Kidney capillary endothelial cell (primary cell): ENCODE data around the gene EVA1C.
"Not testable (repeated sequence)": the region's sequence is repeated elsewhere in the genome, so short reads cannot be mapped to it uniquely, and the experiment has no call there.

ENCODE experiments used
- DNase-seq: peaks from one replicate; pipeline ENCODE4 v3.0.0-alpha.2; 2018; ENCODE audit warnings: low spot score

Gene EVA1C

GRCh38 chr21:32462564-32462963 is 50.1 kb downstream of the EVA1C start:
- DNase-seq, result not testable (repeated sequence)

GRCh38 chr21:32463367-32463766 is 50.9 kb downstream of the EVA1C start:
- DNase-seq, result no peak

GRCh38 chr21:32463889-32464300 is 51.4 kb downstream of the EVA1C start:
- DNase-seq, result no peak

- no peak for DNase-seq
These were observed 54.8 kb downstream of the EVA1C start for GRCh38 chr21:32467291-32467690.

- no peak for DNase-seq
These were observed 56.2 kb downstream of the EVA1C start for GRCh38 chr21:32468681-32469111.

GRCh38 chr21:32469628-32470027 is 57.1 kb downstream of the EVA1C start:
- DNase-seq, result no peak

GRCh38 chr21:32470206-32470605 is 57.7 kb downstream of the EVA1C start:
- no peak for DNase-seq

GRCh38 chr21:32472890-32473765 is 60.6 kb downstream of the EVA1C start:
- DNase-seq, result no peak

GRCh38 chr21:32474179-32475059 is 61.9 kb downstream of the EVA1C start:
- no peak for DNase-seq

- peak; percentile 42 for DNase-seq
These were observed 62.8 kb downstream of the EVA1C start for GRCh38 chr21:32475162-32475812.

GRCh38 chr21:32476661-32477423 is 64.3 kb downstream of the EVA1C start:
- DNase-seq, result no peak

- DNase-seq, result no peak
These were observed 64.9 kb downstream of the EVA1C start for GRCh38 chr21:32477424-32477745.

- DNase-seq, result no peak
These were observed 69.4 kb downstream of the EVA1C start for GRCh38 chr21:32481875-32482408.

GRCh38 chr21:32482565-32483292 is 70.2 kb downstream of the EVA1C start:
- DNase-seq, result no peak

- DNase-seq, result no peak
These were observed 70.7 kb downstream of the EVA1C start for GRCh38 chr21:32483293-32483595.

GRCh38 chr21:32484706-32485380 is 72.3 kb downstream of the EVA1C start:
- DNase-seq, result no peak

GRCh38 chr21:32492376-32492775 is 79.9 kb downstream of the EVA1C start:
- DNase-seq, result no peak

GRCh38 chr21:32494934-32495709 is 82.6 kb downstream of the EVA1C start:
- peak; percentile 79 for DNase-seq

- DNase-seq, result no peak
These were observed 84.1 kb downstream of the EVA1C start for GRCh38 chr21:32496568-32496967.
